DMS114 treated with DMSO at 0.1 percent for 48 hours (cell line): ENCODE results near the gene PCNX3.
"Not testable (repeated sequence)": the region's sequence is repeated elsewhere in the genome, so short reads cannot be mapped to it uniquely, and the experiment has no call there.

ENCODE experiments used
- DNase-seq: peaks from one replicate; lab custom pipeline; 2025; ENCODE audit not compliant: unreplicated experiment; lab: John Stamatoyannopoulos, UW

PCNX3 gene

DNA sequence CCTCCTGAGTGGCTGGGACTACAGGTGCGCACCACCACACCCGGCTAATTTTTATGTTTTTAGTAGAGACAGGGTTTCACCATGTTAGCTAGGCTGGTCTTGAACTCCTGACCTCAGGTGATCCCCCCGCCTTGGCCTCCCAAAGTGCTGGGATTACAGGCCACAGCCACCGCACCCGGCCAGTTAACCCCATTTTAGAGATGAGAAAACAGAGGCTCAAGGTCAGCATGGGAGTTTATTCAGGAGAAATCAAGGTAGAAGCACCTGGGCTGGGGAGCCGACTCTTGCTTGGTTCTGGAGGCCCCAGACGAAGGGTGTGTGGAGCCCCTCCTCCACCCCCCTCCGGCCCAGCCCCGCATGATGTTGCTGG lies 23.6 kb downstream of the PCNX3 start:
- not testable (repeated sequence) for DNase-seq

GRCh38 chr11:65639623-65640482 lies 24.3 kb downstream of the PCNX3 start:
- DNase-seq = no peak

DNA sequence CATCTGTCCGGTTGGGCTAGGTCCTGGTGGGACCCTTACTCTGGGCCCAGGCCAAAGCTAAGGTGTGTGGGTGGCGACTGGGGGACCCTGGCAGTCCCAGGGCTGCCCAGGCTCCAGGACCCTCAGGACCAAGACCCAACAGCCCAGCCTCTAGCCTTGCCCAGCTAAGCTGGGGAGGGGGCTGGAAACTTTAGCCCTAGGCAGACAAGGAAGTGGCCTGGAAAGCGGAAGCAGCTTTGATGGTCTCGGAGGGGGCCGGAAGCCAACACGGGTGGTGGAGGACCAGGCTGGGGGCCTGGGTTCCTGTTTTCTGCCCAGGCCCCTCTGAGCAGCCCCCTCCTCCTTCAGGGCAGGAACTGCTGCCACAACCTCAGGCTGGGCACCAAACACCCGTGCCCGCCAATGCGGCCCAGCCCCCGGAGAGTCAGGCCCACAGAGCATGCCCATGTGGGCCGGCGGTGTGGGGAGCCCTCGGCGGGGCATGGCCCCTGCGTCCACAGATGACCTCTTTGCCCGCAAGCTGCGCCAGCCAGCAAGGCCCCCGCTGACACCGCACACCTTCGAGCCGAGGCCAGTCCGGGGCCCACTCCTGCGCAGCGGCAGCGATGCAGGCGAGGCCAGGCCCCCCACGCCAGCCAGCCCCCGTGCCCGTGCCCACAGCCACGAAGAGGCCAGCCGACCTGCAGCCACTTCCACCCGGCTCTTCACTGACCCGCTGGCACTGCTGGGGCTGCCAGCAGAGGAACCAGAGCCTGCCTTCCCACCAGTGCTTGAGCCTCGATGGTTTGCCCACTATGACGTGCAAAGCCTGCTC lies 25.1 kb downstream of the PCNX3 start:
- no peak for DNase-seq

DNA sequence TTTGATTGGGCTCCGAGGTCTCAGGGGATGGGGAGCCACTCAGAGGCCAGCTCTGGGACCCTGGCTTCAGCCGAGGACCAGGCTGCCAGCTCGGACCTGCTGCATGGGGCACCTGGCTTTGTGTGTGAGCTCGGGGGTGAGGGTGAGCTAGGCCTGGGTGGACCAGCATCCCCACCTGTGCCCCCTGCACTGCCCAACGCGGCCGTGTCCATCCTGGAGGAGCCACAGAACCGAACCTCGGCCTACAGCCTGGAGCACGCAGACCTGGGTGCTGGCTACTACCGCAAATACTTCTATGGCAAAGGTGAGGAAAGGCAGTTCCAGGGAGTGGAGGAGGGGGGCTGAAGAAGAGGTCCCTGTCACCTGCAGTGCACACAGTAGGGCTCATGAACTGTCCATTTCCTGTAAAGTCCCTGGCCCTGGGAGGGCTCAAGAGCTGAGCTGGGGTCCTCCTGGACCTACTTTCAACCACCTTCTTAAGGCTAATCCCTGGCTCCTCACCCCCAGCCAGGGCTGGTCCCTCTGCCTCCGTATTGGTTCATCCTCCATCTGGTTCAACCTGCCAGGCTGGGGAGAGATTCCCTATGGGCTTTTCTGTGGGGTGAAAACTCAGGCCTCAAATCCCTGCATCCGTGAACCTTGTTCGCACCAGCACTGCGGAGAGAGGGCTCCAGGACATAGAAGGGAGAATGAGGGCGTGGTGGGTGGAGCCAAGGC lies 25.9 kb downstream of the PCNX3 start:
- no peak for DNase-seq

DNA sequence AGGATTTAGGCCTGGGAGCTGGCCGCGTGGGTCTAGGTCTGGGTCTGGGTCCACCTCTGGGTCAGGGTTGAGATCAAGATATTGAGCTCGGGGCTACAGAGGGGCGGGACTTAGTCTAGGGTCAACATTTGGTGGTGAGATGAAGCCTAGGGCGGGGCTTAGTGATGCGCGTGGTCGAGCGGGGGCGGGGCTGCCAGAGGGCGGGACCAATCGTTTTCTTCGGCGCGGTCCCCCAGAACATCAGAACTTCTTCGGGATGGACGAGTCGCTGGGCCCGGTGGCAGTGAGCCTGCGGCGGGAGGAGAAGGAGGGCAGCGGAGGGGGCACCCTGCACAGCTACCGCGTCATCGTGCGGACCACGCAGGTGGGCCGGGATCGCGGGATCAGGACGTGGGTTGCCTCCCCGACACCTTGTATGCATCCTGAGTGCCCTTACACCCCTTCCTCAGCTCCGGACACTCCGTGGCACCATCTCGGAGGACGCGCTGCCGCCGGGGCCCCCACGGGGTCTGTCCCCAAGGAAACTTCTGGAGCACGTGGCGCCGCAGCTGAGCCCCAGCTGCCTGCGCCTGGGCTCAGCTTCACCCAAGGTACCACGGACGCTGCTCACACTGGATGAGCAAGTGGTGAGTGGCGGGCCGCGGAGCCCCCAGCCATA lies 26.6 kb downstream of the PCNX3 start:
- DNase-seq = no peak

DNA sequence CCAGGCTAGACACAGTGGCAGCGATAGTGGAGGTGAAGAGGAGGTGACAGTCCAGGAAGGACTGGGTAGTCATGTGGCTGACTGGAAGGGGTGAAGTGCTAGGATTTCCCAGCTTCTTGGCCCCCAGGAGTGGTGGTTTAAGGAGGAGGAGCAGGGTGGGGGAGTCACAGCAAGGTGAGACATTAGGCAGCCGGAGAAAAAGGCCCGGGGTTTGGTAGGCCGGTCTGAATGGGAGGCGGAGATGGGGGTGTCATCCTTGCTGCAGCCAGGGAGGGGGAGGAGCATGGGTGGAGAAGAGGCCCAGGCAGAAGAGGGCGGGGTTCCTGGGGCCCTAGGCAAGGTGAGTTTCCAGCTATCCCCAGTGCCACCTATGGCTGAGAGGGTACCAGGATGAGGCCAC lies 28.4 kb downstream of the PCNX3 start:
- no peak for DNase-seq

GRCh38 chr11:65644837-65645236 lies 29.3 kb downstream of the PCNX3 start:
- no peak for DNase-seq

DNA sequence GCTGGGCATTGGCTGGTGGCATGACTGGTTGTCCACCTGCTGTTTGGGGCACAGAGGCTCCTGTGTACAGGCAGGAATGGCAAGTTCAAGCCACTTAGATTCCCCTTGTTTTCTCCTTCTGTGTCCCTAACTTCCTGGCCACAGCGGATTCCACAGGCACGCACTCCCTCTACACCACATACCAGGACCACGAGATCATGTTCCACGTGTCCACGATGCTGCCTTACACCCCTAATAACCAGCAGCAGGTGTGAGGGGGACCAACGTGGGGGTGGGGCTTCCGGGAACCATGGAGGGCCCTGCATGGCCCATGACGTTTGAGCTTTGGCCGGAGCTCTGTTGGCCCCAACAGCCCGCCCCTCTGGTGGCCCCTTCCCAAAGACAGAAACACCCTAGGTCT lies 30.1 kb downstream of the PCNX3 start:
- DNase-seq = no peak

- DNase-seq = no peak
Measured at GRCh38 chr11:65646288-65646957, 30.8 kb downstream of the PCNX3 start.

- DNase-seq = no peak
Measured at GRCh38 chr11:65646958-65647701, 31.6 kb downstream of the PCNX3 start.

DNA sequence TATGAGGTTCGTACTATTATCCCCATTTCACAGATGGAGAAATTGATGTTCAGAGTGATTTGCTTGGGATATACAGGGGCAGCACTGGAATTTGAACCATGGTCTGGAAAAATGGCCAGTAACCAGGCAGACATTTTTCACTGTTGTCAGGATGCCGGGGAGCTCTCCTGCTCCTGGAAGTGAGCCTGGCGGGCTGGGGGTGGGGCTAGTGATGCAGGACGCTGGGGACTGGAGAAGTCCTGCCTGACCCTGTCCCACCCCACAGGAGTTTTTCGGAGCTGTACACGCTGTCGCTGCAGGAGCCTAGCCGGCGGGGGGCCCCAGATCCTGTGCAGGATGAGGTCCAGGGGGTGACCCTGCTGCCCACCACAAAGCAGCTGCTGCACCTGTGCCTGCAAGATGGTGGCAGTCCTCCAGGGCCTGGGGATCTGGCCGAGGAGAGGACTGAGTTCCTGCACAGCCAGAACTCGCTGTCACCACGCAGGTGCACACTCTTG lies 33.5 kb downstream of the PCNX3 start:
- no peak for DNase-seq

DNA sequence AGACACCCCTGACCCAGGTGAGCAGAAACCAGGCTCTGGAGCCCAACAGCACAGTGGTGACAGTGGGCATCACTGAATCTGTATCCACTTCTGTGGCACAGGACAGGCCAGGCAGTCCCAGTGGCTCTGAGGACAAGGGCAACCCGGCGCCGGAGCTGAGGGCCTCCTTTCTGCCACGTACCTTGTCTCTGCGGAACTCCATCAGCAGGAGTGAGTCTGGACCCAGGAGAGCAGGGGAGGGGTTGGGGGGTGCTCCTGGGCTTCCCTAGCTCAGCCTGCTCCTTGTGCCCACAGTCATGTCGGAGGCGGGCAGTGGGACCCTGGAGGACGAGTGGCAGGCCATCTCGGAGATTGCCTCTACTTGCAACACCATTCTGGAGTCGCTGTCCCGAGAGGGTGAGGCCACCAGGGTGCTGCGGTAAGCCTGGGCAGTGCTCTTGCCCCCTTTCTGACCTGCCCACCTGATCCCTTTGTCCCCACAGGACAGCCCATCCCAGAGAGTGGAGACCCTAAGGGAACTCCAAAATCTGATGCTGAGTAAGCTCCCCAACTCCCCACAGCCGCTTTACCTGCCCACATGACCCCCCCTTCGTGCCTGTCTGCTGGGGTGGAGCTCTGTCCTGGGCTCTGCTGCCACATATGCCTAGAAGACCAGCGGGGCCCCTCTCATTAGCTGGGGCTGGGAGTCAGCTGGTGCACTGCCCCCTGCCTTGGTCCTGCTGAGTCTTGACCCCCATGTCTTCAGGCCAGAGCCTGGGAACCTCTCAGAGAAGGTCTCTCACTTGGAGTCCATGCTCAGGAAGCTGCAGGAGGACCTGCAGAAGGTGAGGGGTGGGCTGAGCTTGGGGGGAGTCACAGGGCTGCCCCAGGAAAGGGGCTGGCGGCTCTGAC lies 34.3 kb downstream of the PCNX3 start:
- no peak for DNase-seq

- no peak for DNase-seq
Measured at GRCh38 chr11:65650547-65651338, 35.2 kb downstream of the PCNX3 start.

- no peak for DNase-seq
Measured at GRCh38 chr11:65651339-65651588, 35.7 kb downstream of the PCNX3 start.

GRCh38 chr11:65651589-65652510 lies 36.3 kb downstream of the PCNX3 start:
- no peak for DNase-seq

DNA sequence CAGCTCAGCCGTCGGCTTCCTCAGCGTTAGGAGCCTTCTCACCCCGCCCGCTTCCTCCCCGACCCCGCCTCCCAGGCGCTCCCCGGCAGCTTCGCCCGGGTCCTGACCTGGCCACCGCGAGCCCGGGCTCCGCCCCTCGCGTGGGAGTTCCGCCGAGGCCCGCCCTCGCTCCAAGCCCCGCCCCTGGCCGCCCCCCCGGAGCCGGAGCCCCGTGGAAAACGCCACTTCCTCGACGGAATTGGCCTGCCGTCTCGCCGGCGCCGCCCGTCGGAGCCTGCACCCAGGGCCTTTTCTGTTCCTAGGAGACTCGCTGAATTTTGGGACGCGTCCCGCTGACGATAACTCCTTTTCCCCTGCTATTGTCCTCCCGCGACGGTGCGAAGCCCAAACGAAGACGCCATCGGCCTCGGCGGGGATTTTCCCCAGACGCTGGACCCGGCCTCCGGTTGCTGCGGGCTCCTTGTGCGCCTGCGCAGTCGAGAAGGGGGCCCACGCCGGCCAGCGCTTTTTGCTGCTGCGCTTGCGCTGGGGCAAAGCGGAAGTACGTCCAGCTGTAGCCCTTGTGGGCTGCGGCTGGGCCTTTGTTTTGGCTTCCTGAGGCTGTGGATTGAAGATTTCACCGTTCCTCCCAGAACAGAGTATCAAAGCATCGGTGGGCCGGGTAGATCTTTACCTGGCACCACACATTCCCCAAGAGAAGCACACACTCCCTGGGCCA lies 37.1 kb downstream of the PCNX3 start:
- DNase-seq = peak; percentile 42
